ENCODE data around the gene DYTN. TPM values are rescaled to one million over a fixed set of nuclear protein-coding genes. Genes with fewer than 3 reads are reported as not detected.

The DYTN gene
- polyA plus RNA-seq (2013, experiment 1 of 2), result not detected
- polyA plus RNA-seq (2013, experiment 2 of 2), result not detected

DNA sequence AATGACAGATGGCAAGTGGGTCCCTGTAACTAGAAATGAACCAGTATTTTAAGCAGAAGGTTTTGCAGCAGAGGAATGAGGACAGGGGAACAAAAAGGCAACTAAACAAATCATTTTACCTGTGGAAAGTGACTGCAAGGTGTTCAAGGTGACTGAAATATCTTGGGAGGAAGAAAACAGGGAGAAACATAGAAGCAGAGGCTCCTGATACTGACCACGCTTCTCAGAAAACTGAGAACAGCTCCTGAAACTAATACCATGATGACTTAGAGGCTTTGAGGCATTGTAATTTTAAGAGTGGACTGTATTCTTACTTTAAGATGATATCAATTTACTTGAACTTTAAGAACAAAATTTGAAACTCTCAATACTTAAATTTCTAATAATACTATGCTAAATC is at the start of gene DYTN:
DYTN (minus strand) TSS at position 101 of the 400 bp plus-strand sequence. CDS start 117 bp downstream, outside the sequence.
- no peaks in the 10 kb centered on the region for H3K9me3 ChIP-seq (ENCODE audit: control insufficient read depth, low read length)
- H2BK12ac ChIP-seq (ENCODE audit: low read length in 2 of 2), result no peak within 1 kb of the TSS

DNA sequence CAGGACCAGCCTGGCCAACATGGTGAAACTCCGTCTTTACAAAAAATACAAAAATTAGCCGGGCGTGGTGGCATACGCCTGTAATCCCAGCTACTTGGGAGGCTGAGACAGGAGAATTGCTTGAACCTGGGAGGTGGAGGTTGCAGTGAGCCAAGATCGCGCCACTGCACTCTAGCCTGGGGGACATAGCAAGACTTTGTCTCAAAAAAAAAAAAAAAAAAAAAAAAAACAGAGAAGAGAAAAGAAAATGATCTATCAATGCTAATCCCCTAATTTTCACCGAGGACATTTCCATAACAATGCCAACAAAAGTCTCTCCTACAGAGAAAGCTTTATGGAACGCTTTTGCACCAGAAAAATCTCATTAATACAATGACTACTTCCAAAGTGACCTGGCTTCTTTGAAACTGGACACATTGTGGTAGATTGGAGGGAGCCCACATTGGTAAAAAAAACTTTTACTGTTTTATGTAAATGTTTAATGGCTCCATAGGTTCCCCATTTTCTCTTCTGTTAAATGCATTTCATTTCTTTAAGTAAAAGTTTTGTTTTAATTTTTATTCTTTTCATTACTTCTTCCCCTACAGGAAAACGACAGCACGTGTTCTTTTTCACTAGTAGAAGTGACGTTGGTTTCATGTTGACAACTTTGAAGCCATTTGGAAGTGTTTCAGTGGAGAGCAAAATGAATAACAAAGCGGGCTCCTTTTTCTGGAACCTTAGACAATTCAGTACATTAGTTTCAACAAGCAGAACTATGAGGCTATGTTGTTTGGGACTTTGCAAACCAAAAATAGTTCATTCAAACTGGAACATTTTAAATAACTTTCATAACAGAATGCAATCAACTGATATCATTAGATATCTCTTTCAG is 48.1 kb upstream of the DYTN start:
- Histone ChIP-seq H3K18ac (ENCODE audit: low read depth in 1 of 2, low read length in 2 of 2) (no peak overlapping the region), H4K91ac (ENCODE audit: low read length) (no peak overlapping the region), H2BK5ac (ENCODE audit: low read depth, low read length, poor library complexity, severe bottlenecking) (no peak overlapping the region), H3K4ac (ENCODE audit: low read depth in 1 of 2, low read length in 2 of 2) (no peak overlapping the region), H3K4me1 (ENCODE audit: control insufficient read depth, insufficient read depth, low read depth, low read length) (peaks cover 3% of the 10 kb centered on the region), H2AK5ac (ENCODE audit: low read length, severe bottlenecking) (no peak overlapping the region), H2BK12ac (ENCODE audit: low read length in 2 of 2) (no peak overlapping the region), H3K4me3 (ENCODE audit: insufficient read depth in 1 of 2, low read depth in 1 of 2, low read length in 2 of 2) (peak overlapping the region; percentile 74 to 98), H3K79me1 (replicated peaks; ENCODE audit: low read length, poor library complexity, severe bottlenecking) (peaks cover 15% of the 10 kb centered on the region), H2AFZ (ENCODE audit: low read depth, low read length) (no peak overlapping the region), H3K27ac (ENCODE audit: low read length, poor library complexity, severe bottlenecking) (no peak overlapping the region), H3K36me3 (ENCODE audit: control insufficient read depth in 1 of 2, insufficient read depth in 2 of 2, low read depth in 1 of 2, low read length in 2 of 2) (peaks cover 0 to 44% of the 10 kb centered on the region in 2 experiments), H2BK120ac (ENCODE audit: low read depth, low read length) (no peak overlapping the region), H2BK15ac (ENCODE audit: low read depth, poor library complexity, severe bottlenecking) (no peak overlapping the region), H3K4me2 (ENCODE audit: low read length, poor library complexity, severe bottlenecking) (peak overlapping the region; percentile 71), H3K9ac (ENCODE audit: low read length) (peak overlapping the region; percentile 100), H3K14ac (ENCODE audit: low read length in 2 of 2) (no peak overlapping the region), H4K8ac (ENCODE audit: low read length) (no peak overlapping the region), H3K9me3 (ENCODE audit: control insufficient read depth, low read length) (no peaks in the 10 kb centered on the region), H3K23ac (ENCODE audit: low read length in 2 of 2) (no peak overlapping the region), H3K27me3 (ENCODE audit: control insufficient read depth in 1 of 2, insufficient read depth in 1 of 2, low read length in 2 of 2) (peaks cover 9 to 10% of the 10 kb centered on the region in 2 experiments)
- no peak for DNase-seq
- 89% methylated on average over 3 of the region's 12 CpGs for WGBS

More for the DNA sequence above, at the start of gene DYTN:
- no CpG with 5 or more reads among the region's 1 CpG for WGBS
- no peak within 1 kb of the TSS for H2BK5ac ChIP-seq (ENCODE audit: low read depth, low read length, poor library complexity, severe bottlenecking)
- H3K4me2 ChIP-seq (ENCODE audit: low read length, poor library complexity, severe bottlenecking), result no peak within 1 kb of the TSS
- H3K23ac ChIP-seq (ENCODE audit: low read length in 2 of 2), result no peak within 1 kb of the TSS
- H3K4me1 ChIP-seq (ENCODE audit: control insufficient read depth, insufficient read depth, low read depth, low read length), result no peaks in the 10 kb centered on the region
- H3K79me1 ChIP-seq (replicated peaks; ENCODE audit: low read length, poor library complexity, severe bottlenecking), result no peaks in the 10 kb centered on the region
- no peak within 1 kb of the TSS for H2AK5ac ChIP-seq (ENCODE audit: low read length, severe bottlenecking)
- H3K14ac ChIP-seq (ENCODE audit: low read length in 2 of 2), result no peak within 1 kb of the TSS
- no peak within 1 kb of the TSS for H2AFZ ChIP-seq (ENCODE audit: low read depth, low read length)
- no peak within 1 kb of the TSS for H3K4me3 ChIP-seq (ENCODE audit: insufficient read depth in 1 of 2, low read depth in 1 of 2, low read length in 2 of 2)
- H3K36me3 ChIP-seq (ENCODE audit: control insufficient read depth in 1 of 2, insufficient read depth in 2 of 2, low read depth in 1 of 2, low read length in 2 of 2), result no peaks in the 10 kb centered on the region
- H4K91ac ChIP-seq (ENCODE audit: low read length), result no peak within 1 kb of the TSS
- no peak for DNase-seq
- H2BK120ac ChIP-seq (ENCODE audit: low read depth, low read length), result no peak within 1 kb of the TSS
- no peak within 1 kb of the TSS for H3K4ac ChIP-seq (ENCODE audit: low read depth in 1 of 2, low read length in 2 of 2)
- no peak within 1 kb of the TSS for H2BK15ac ChIP-seq (ENCODE audit: low read depth, poor library complexity, severe bottlenecking)
- H3K9ac ChIP-seq (ENCODE audit: low read length), result no peak within 1 kb of the TSS
- H3K27me3 ChIP-seq (ENCODE audit: control insufficient read depth in 1 of 2, insufficient read depth in 1 of 2, low read length in 2 of 2), result peaks cover 3 to 7% of the 10 kb centered on the region in 2 experiments
- H4K8ac ChIP-seq (ENCODE audit: low read length), result no peak within 1 kb of the TSS
- no peak within 1 kb of the TSS for H3K27ac ChIP-seq (ENCODE audit: low read length, poor library complexity, severe bottlenecking)
- H3K18ac ChIP-seq (ENCODE audit: low read depth in 1 of 2, low read length in 2 of 2), result no peak within 1 kb of the TSS

DNA sequence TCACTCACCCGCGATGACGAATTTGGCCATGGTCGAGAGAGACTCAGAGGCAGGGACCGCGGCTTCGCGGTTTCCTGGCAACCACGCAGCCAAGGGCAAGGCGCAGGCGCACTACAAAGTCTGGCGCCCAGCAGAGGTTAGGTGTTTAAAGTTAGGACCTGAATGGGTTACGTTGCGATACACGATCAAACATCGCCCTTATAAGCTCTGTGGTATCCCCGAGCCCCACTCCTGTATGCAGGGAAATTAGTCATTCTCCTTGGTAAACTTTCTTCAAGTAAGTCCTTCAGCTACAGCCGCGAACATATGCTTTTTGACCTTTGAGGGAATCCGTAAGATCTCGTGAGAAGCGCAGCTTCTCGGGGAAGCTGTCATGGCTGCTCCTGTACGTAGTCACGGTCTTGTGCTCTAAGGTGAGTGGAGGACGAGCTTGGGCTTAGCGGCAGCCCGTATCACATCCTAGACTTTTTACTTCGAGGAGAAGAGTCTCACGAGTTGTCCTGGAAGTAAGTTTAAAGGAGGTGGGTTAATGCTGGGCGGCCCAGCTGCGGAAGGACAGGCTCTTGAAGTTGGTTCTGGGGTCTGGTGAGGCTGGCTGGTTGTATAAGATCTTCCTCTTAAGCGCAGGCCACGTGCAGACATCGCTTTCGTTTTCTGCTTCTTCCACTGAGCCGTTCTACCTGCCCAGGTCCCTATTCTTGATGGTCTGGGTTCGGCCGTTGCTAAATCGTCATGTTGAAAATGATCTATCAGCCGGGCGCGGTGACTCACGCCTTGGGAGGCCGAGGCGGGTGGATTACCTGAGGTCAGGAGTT is 47.3 kb upstream of the DYTN start, which contains the start of the genes FASTKD2 and MDH1B:
FASTKD2 (plus strand) TSS at position 365 of the 815 bp plus-strand sequence. CDS start 1,088 bp downstream, outside the sequence.
MDH1B (minus strand) TSS at position 87 of the 815 bp plus-strand sequence; CDS start at position 30, 57 bp downstream.
- peak within 1 kb of the TSS; percentile 71 for H3K4me2 ChIP-seq (ENCODE audit: low read length, poor library complexity, severe bottlenecking)
- peak within 1 kb of the TSS in 1 of 2 experiments; percentile 91 for H3K23ac ChIP-seq (ENCODE audit: low read length in 2 of 2)
- peak within 1 kb of the TSS; percentile 81 for H4K91ac ChIP-seq (ENCODE audit: low read length)
- H3K27ac ChIP-seq (ENCODE audit: low read length, poor library complexity, severe bottlenecking), result peak within 1 kb of the TSS; percentile 89
- no peaks in the 10 kb centered on the region for H3K9me3 ChIP-seq (ENCODE audit: control insufficient read depth, low read length)
- H4K8ac ChIP-seq (ENCODE audit: low read length), result peak within 1 kb of the TSS; percentile 92
- peak within 1 kb of the TSS in 1 of 2 experiments; percentile 81 for H3K14ac ChIP-seq (ENCODE audit: low read length in 2 of 2)
- no peak within 1 kb of the TSS for H2BK120ac ChIP-seq (ENCODE audit: low read depth, low read length)
- peaks cover 0 to 36% of the 10 kb centered on the region in 2 experiments for H3K36me3 ChIP-seq (ENCODE audit: control insufficient read depth in 1 of 2, insufficient read depth in 2 of 2, low read depth in 1 of 2, low read length in 2 of 2)
- H3K4me1 ChIP-seq (ENCODE audit: control insufficient read depth, insufficient read depth, low read depth, low read length), result peaks cover 3% of the 10 kb centered on the region
- peak within 1 kb of the TSS; percentile 75 to 83 for H3K18ac ChIP-seq (ENCODE audit: low read depth in 1 of 2, low read length in 2 of 2)
- H3K4ac ChIP-seq (ENCODE audit: low read depth in 1 of 2, low read length in 2 of 2), result peak within 1 kb of the TSS; percentile 35 to 93
- H2AK5ac ChIP-seq (ENCODE audit: low read length, severe bottlenecking), result no peak within 1 kb of the TSS
- H2BK12ac ChIP-seq (ENCODE audit: low read length in 2 of 2), result no peak within 1 kb of the TSS
- H2AFZ ChIP-seq (ENCODE audit: low read depth, low read length), result peak within 1 kb of the TSS; percentile 84
- DNase-seq, result peak; percentile 98
- H2BK15ac ChIP-seq (ENCODE audit: low read depth, poor library complexity, severe bottlenecking), result peak within 1 kb of the TSS; percentile 95
- H2BK5ac ChIP-seq (ENCODE audit: low read depth, low read length, poor library complexity, severe bottlenecking), result peak within 1 kb of the TSS; percentile 19
- H3K27me3 ChIP-seq (ENCODE audit: control insufficient read depth in 1 of 2, insufficient read depth in 1 of 2, low read length in 2 of 2), result peaks cover 9 to 10% of the 10 kb centered on the region in 2 experiments
- under 1% methylated on average over 46 of the region's 46 CpGs for WGBS
- H3K4me3 ChIP-seq (ENCODE audit: insufficient read depth in 1 of 2, low read depth in 1 of 2, low read length in 2 of 2), result peak within 1 kb of the TSS; percentile 74 to 98
- H3K79me1 ChIP-seq (replicated peaks; ENCODE audit: low read length, poor library complexity, severe bottlenecking), result peaks cover 15% of the 10 kb centered on the region
- peak within 1 kb of the TSS; percentile 100 for H3K9ac ChIP-seq (ENCODE audit: low read length)
